GM03348 (cell line): ENCODE measurements around the gene PKIG.
A peak's percentile ranks its signal among the peaks of the same experiment; 100 is the strongest.
"Not testable (repeated sequence)": the region's sequence is repeated elsewhere in the genome, so short reads cannot be mapped to it uniquely, and the experiment has no call there.

Experiments used
- DNase-seq: peaks from one replicate; pipeline ENCODE4 v3.0.0; 2012; ENCODE audit warnings: low spot score

PKIG gene

GRCh38 chr20:44642203-44643153 is 60.1 kb downstream of the PKIG start:
- DNase-seq: peak; percentile 89

- no peak for DNase-seq
These were observed 60.8 kb downstream of the PKIG start for GRCh38 chr20:44643154-44643519.

- DNase-seq: peak; percentile 72
These were observed 61.3 kb downstream of the PKIG start for GRCh38 chr20:44643596-44644229.

- no peak for DNase-seq
These were observed 61.8 kb downstream of the PKIG start for GRCh38 chr20:44644230-44644617.

GRCh38 chr20:44644667-44645131 is 62.3 kb downstream of the PKIG start:
- no peak for DNase-seq

- no peak for DNase-seq
These were observed 63.8 kb downstream of the PKIG start for GRCh38 chr20:44646023-44646640.

- peak; percentile 30 for DNase-seq
These were observed 64.4 kb downstream of the PKIG start for GRCh38 chr20:44646641-44647274.

GRCh38 chr20:44648068-44648467 is 65.7 kb downstream of the PKIG start:
- no peak for DNase-seq

- DNase-seq: no peak
These were observed 66.2 kb downstream of the PKIG start for GRCh38 chr20:44648579-44648978.

GRCh38 chr20:44649126-44649525 is 66.7 kb downstream of the PKIG start:
- DNase-seq: no peak

- no peak for DNase-seq
These were observed 67.6 kb downstream of the PKIG start for GRCh38 chr20:44649976-44650375.

- no peak for DNase-seq
These were observed 68.5 kb downstream of the PKIG start for GRCh38 chr20:44650771-44651433.

GRCh38 chr20:44651434-44651683 is 69.0 kb downstream of the PKIG start:
- DNase-seq: peak; percentile 25

- DNase-seq: peak; percentile 95
These were observed 69.5 kb downstream of the PKIG start, which contains the start of gene ADA for GRCh38 chr20:44651684-44652423. Gene ADA, minus strand, starts transcription at chr20:44651699. Its CDS starts 92 bp downstream, at chr20:44651607.

- DNase-seq: no peak
These were observed 71.2 kb downstream of the PKIG start for GRCh38 chr20:44653546-44653945.

GRCh38 chr20:44654210-44654609 is 71.8 kb downstream of the PKIG start:
- not testable (repeated sequence) for DNase-seq

- no peak for DNase-seq
These were observed 74.1 kb downstream of the PKIG start for GRCh38 chr20:44656448-44656847.

- DNase-seq: no peak
These were observed 75.5 kb downstream of the PKIG start for GRCh38 chr20:44657875-44658274.

- no peak for DNase-seq
These were observed 76.4 kb downstream of the PKIG start for GRCh38 chr20:44658810-44659209.

- no peak for DNase-seq
These were observed 77.6 kb downstream of the PKIG start for GRCh38 chr20:44659931-44660330.

GRCh38 chr20:44660581-44660980 is 78.2 kb downstream of the PKIG start:
- no peak for DNase-seq
